Smooth muscle cell of the brain vasculature (primary cell): Measurements from ENCODE around the gene C1orf105.
"Not testable (repeated sequence)": the region's sequence is repeated elsewhere in the genome, so short reads cannot be mapped to it uniquely, and the experiment has no call there.

Experiments
- DNase-seq: peaks from one replicate; pipeline ENCODE4 v3.0.0-alpha.2; 2012; ENCODE audit warnings: low read depth, low spot score

The C1orf105 gene

DNA sequence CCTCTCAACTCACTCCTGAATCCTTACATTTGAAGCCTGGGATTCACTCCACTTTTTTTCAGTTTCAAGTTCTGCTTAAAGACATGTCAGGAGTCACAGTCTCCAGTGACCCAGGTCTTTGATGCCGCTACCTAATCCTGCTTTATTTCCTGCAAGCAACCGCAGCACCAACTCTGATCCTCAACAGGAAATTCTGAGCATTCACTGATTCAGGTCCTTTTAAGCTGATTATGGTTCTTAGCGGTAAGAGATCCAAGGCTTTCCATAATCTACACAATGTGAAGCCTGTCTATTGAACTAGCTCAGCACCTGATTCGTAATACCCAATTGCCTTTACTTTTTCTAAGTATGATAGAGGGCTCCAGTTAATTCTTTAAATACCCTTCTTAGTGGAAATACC is 67.1 kb downstream of the C1orf105 start:
- no peak for DNase-seq

DNA sequence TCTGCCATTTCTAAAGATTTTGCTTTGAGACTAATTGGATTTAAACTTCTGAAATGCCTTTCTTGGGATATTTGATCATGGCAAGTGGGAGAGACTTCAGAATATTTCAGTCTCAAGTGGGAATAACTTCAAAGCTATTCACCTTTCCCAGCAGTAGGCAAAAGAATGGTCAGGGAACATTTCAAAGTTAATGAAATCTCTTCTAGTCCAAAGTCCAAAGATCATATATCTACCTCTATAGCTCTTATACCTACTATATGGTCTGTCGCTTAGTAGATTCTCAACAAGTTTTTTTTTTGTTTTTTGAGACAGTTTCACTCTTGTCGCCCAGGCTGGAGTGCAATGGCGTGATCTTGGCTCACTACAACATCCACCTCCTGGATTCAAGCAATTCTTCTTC is 67.9 kb downstream of the C1orf105 start:
- DNase-seq, result no peak

DNA sequence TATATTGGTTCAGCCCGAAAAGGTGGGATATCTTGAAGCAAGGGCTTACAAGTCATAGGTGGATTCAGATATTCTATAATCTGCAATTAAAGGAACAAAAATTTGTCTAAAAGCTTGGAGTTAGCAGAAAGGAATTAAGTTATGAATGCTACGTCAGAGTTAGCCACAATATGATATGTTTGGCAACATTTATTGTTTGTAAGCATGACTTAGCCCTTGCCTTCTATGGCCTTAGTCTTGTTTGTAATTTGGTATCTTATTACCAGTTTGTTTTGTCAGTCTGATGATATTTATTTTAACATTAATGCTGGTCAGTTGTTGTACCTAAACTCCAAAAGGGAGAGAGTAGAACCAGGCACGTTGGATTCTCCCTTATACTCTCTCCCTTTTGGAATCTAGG is 69.4 kb downstream of the C1orf105 start:
- no peak for DNase-seq

DNA sequence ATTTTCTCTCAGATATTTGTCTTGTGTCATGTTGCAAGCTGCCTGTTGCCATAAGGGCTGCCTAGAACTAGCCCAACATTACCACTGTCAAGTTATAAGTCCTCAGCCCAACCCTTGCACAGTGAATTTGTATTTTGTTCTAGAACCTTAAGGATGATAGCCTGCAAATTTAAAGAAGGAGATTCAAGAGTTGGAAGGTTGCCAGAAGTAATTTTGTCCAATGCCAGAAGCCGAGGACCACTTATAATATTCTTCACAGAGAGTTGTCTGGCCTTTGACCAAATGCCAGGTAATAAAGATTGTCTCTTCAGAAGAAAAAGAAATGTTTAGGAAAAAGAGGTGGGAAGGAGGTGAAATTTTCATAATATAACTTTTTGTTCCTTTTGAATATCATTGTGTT is 71.9 kb downstream of the C1orf105 start:
- no peak for DNase-seq

DNA sequence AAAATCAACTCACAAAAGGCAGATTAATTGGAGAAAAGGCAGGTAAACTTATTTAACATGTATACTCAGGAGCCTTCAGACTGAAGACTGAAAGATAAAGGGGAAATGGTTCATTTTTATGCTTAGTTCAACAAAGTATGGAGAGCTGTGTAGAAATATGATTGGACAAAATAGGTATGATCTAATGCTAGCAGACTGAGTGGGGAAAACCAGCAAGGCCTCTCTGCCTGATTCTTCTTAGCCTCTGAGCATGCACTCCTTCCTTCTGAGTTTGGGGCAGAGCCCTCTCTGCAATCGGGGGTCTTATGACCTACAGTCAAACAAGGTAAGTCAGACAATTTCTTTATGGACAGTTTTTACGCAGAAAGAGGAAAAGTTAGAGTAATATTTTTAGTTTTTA is 73.7 kb downstream of the C1orf105 start:
- no peak for DNase-seq

DNA sequence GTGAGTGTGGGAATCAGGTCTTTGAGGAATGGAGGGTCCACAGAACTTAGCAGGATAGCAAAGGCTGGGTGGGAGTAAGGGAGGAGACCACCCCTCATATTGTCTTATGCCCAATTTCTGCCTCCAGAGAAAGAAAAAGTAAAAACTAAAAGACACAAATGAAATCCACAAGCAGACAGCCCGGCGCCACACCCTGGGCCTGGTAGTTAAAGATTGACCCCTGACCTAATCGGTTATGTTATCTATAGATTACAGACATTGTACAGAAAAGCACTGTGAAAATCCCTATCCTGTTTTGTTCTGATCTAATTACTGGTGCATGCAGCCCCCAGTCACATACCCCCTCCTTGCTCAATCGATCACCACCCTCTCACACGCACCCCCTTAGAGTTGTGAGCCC is 75.6 kb downstream of the C1orf105 start:
- DNase-seq, result not testable (repeated sequence)

DNA sequence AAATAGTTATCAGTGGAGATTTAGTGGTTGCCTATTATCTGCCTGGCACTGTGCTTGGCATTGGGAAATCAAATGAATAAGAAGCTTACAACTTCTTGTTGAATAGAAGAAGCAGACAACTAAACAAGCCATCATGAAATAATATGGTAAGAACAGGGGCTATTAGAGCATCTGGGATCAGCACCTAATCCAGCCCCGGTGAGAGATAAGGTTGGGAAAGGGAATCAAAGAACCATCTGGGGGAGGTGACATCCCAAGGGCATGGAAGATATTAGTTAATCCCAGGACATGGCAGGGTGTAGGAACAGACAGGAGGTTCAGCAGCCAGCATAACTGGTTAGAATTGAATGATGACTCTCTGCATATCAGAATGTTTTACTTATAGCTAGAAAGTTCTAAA is 76.2 kb downstream of the C1orf105 start:
- no peak for DNase-seq

DNA sequence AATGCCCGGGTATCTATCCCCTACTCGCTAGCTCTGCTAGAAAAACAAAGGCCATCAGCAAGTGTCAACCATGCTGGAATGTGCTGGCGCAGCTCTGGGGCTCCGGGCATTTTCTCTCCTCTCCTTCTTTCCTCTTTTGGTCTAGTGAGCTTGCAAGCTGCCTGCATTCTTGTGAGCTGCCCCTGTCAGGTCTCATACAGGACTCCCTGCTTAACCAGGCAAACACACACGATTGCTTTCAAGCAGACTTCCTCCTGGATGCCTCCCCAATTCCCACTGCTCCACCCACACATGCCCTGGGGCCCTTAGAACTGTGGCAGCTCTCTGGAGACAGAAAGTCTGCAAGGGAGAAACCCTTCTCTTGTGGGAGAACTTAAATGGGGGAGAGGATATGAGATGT is 76.7 kb downstream of the C1orf105 start:
- DNase-seq, result no peak

DNA sequence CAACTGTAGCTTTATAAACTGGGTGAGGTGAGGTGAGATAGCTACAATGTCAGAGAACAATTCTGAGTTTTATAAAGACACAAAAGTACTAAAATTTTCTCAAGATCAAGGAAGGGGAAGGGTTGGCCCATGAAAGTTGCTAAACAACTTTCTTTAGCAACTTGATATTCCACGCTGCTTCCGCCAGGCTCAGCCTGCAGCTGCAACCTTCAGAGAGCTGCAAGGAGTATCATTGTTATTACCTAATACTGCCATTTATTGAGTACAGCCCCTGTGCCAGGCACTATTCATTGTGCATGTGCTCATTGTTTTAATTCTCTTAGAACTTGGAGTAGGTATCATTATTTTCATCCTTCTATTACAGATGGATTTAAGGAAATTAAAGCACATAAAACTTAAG is 78.4 kb downstream of the C1orf105 start:
- no peak for DNase-seq

DNA sequence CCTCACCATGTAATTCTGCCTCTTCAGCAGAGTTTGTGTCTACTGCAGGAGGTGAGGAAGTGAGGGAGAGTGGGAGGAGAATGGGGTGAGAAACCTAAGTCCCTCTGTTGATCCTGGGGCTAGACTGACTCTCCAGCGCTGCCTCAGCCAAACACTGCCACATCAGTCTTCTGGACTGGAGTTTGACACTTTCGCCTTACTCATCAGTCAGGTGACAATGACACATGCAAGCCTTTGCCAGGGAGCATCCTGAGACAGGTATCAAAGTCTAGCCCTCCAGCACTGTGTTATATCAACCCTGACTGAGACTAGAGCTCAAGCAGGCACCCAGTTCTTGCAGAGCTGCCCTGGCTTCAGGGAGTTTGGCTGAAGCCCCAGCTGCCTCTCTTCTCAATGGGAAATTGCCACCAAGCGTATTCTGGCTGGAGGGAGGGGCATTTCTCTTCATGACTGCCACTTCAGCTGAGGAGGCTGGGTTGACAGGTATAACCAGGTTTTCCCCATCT is 79.2 kb downstream of the C1orf105 start:
- DNase-seq, result no peak

DNA sequence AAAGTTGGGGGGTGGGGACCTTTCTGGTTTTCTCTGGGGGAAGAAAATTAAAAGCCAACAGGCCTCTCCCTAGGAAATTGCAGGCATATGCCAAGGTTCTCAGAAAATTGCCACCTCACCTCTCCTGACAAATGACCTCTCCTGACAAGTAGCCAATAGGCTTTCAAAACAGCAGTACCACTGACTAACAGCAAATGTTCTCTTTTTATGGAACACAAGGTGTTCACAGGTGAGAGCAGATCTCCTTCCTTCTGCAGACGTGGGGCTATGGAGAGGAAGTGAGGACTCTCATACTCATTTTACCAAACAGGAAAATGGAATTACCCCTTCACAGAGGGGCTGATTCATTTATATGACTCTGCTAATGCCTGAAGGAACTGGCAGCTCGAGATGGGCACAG is 79.7 kb downstream of the C1orf105 start:
- no peak for DNase-seq

DNA sequence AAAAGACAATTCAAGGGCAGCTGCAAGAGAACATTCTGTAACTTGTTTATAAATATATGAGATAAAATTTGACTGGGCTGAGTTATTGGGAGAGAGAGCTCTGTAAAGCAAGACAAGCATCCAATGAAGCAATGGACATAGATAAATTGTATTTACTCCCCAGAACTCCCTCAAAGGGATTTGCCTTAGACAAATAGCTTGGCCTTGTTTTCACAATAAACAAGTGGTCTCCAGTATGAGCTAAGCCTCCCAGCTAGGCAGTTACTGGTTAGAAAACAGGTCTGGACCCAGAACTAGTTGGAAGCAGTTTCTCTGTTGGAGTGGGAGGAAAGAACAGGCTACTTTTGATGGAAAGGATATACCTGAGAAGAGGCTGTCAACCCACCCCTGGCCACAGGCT is 87.3 kb downstream of the C1orf105 start:
- DNase-seq, result no peak

DNA sequence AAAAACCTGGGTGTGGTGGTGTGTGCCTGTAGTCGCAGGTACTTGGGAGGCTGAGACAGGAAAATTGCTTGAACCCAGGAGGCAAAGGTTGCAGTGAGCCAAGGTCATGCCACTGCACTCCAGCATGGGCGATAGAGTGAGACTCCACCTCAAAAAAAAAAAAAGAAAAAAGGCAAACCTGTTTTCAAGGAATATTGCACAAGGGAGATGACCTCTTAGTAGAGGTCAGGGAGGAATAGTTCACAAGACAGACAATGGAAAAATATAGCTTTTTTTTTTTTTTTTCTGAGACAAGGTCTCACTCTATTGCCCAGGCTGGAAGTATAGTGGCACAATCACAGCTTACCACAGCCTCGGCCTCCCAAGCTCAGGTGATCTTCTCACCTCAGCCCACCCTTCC is 90.0 kb downstream of the C1orf105 start:
- no peak for DNase-seq

DNA sequence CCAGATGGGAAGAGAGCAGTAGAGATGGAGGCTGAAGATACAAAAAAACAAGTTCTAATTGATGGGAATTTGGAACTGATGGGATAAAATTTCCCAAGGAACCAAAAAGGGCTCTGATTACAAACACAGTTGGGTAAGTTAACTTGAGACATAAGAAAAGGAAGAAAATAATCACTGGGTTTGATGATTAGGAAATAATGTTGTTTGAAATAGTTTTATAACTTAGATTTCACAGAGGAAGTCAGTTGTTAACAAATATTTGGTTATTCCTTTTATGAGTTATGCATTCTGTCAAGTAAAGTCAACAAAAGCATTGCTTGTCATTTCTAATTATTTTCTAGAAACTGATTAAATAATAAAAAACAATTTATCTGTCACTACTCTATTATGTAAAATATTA is 92.1 kb downstream of the C1orf105 start:
- no peak for DNase-seq

DNA sequence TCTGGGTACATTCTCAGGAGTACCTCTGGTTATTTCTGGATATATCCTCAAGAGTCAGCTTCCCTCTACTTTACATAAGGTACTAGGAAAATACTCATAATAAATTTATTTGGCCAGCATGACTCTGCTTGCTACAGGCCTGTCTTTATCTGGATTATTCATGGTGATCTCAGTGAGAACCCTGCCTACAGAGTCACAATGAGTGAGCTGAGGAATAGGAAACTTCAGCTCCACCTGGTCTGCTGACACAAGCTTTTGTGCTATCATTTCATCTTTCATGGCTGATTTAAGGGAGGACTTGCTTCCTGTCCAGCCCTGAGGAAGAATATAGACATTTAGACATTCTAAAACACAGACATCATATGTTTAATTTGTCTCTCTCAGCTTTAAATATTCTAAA is 93.0 kb downstream of the C1orf105 start:
- no peak for DNase-seq

DNA sequence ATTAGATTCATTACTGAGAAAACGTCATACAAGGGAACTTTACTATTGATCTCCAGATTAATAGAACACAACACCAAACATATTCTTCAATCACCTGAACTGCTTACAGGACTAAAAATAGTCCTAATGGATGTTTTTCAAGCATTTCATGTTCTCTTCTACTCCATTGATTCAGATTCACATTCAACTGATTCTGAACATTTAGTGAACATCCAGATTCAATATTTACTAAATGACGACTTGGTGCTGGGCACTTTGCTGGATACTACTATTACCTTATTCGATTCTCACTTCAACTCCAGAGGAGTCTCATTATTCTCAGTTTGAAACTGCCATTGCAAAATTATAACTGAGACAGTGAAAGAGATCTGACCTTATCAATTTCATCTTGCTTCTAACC is 93.6 kb downstream of the C1orf105 start:
- no peak for DNase-seq

DNA sequence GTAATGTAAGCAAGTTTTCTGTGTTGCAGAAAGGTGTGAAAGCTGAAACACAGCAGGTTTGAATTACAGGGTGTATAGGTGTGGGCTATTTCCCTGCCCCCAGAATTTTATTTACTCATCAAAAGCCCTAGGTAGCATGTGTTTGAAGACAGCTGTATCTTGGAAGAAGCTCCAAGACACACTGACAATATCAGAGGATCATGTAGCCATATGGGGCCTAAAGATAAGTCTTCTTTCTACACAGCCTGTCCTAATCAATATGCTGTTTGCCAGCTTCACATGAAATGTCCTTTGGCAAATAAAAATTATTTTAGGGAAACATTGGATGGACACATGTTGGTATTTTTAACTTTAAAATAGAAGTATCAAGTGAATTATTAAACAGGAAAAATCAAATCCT is 95.0 kb downstream of the C1orf105 start:
- no peak for DNase-seq

DNA sequence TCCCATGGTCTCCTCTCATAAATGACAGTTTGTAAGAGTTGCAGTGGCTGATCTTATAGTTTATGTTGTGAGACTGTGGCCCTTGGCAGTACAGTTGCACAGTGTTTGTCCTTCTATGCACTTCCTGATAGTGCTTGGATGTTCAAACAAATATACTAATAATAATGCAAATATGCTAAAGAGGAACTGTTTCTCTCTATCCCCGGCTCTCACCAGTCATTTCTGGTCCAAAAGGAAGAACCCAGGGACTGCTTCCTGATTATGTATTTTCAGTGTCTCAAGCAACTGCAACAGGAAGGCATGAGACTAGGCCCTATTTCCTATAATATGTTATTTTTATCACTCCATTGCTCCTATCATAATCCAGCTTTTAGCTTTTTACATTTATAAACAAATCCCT is 95.4 kb downstream of the C1orf105 start:
- DNase-seq, result no peak

DNA sequence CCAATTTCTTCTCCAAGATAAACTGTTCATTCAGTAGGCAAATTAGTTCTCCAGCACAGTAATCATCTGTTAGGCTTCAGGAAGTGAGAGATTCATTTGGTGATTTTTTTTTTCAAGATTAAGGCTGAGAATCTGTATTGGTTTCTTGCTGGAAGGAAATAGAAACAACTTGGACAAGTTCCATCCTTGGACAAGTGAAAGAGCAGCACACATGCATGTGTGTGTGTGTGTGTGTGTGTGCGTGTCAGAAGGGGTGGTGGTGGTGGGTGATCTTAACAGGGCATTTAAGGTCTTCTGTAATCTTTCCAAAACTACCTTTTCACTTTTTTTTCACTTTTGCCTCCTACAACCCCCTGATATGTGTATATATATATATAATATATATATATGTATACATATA is 96.6 kb downstream of the C1orf105 start:
- DNase-seq, result no peak

DNA sequence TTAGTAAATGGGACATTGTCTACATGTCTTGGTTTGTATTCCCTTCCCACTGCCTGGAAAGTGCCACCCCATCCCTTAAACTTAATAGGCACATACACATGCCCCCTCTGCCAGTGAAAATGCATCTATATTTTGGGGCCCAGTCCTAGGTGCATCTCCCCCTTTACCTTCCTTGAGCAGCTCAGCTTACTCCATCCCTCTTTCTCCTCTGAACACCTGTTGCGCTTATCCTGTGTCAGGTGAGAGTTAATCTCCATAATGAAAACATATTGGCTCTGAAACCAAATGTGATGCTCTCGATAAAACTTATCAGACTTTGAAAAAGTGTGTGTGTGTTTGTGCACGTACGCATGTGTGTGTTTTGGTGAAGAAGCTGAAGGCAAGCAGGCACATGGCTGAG is 97.1 kb downstream of the C1orf105 start:
- no peak for DNase-seq
